ENCODE results near the gene PARD3B. TPM values are rescaled to one million over a fixed set of nuclear protein-coding genes. Genes with fewer than 3 reads are reported as not detected.

PARD3B gene
- total and polyA plus RNA-seq, 2 of the 4 experiments (the other 2 are of a cell fraction), result 3.3 to 15.6 TPM

- TF ChIP-seq USF2 (IDR thresholded peaks at IDR 0.05; ENCODE audit: low read depth, low read length) (no peak), MAZ (IDR thresholded peaks at IDR 0.05; ENCODE audit: borderline replicate concordance, low read depth, low read length) (no peak), RCOR1 (IDR thresholded peaks at IDR 0.05; ENCODE audit: insufficient replicate concordance, low read length) (no peak), BHLHE40 (IDR thresholded peaks at IDR 0.05; ENCODE audit: low read depth, low read length) (no peak), ELK1 (IDR thresholded peaks at IDR 0.05; ENCODE audit: borderline replicate concordance, low read depth, low read length) (no peak), CTCF (conservative IDR thresholded peaks at IDR 0.05; ENCODE audit: low read depth, low read length) (no peak), MXI1 (IDR thresholded peaks at IDR 0.05; ENCODE audit: borderline replicate concordance, low read depth, low read length) (no peak), FOS (IDR thresholded peaks at IDR 0.05; ENCODE audit: low read depth, low read length) (no peak), SMC3 (IDR thresholded peaks at IDR 0.05; ENCODE audit: low read depth, low read length) (no peak)
- dilution Hi-C loops (cut with HindIII; ENCODE audit: low sequenced_read_pairs, unreplicated experiment), result no loop called here
Observed at GRCh38 chr2:205119136-205119535, 573.9 kb downstream of the PARD3B start.

More at GRCh38 chr2:205119136-205119535, 573.9 kb downstream of the PARD3B start:
- Histone ChIP-seq H3K36me3 (ENCODE audit: control insufficient read depth, insufficient read depth, low read length) (peaks cover 2% of the 10 kb centered on the region), H2BK120ac (ENCODE audit: low read depth, low read length) (no peak overlapping the region), H4K8ac (ENCODE audit: low read depth in 2 of 2, low read length in 2 of 2) (no peak overlapping the region), H3K56ac (ENCODE audit: extremely low read depth, insufficient read depth, low read length) (no peak overlapping the region), H2BK15ac (ENCODE audit: low read depth, low read length) (no peak overlapping the region), H2AFZ (replicated peaks; ENCODE audit: low read length, poor library complexity) (no peak overlapping the region), H3K14ac (replicated peaks; ENCODE audit: low read depth, low read length) (no peak overlapping the region), H3K23ac (ENCODE audit: low read depth, low read length) (no peak overlapping the region), H3K9ac (ENCODE audit: low read depth, low read length) (no peak overlapping the region), H2BK5ac (ENCODE audit: low read depth, low read length, poor library complexity, severe bottlenecking) (no peak overlapping the region), H3K18ac (ENCODE audit: low read depth, low read length) (no peak overlapping the region), H4K5ac (ENCODE audit: low read depth, low read length) (no peak overlapping the region), H3K4ac (ENCODE audit: low read depth, low read length) (no peak overlapping the region), H3K27me3 (ENCODE audit: control insufficient read depth, insufficient read depth, low read length) (no peaks in the 10 kb centered on the region), H4K20me1 (ENCODE audit: insufficient read depth, low read length) (no peaks in the 10 kb centered on the region), H3K9me3 (ENCODE audit: control insufficient read depth, insufficient read depth, low read length) (no peaks in the 10 kb centered on the region), H4K91ac (ENCODE audit: insufficient read depth, low read depth, low read length) (no peak overlapping the region), H2AK9ac (replicated peaks; ENCODE audit: low read depth, low read length, poor library complexity) (no peak overlapping the region), H2AK5ac (ENCODE audit: low read depth, low read length) (no peak overlapping the region), H3K9me1 (ENCODE audit: insufficient read depth, low read length) (0 out of 2 replicates have a peak, but pooled peaks cover 5% of the 10 kb centered on the region), H3K4me1 (ENCODE audit: control insufficient read depth, insufficient read depth, low read length) (no peaks in the 10 kb centered on the region), H3K4me2 (ENCODE audit: low read depth, low read length) (no peak overlapping the region), H2BK20ac (ENCODE audit: low read depth, low read length) (no peak overlapping the region), H3K27ac (ENCODE audit: insufficient read depth, low read length) (no peak overlapping the region), H3K79me1 (ENCODE audit: low read depth in 1 of 2, low read length in 2 of 2) (no peaks in the 10 kb centered on the region), H3K4me3 (ENCODE audit: insufficient read depth, low read depth, low read length) (no peak overlapping the region)
- no TSS peak for BruUV-seq (replicated peaks)
- in situ Hi-C loops (cut with MboI; ENCODE audit: low sequenced_read_pairs) (no loop called here), intact Hi-C loops (cut with micrococcal nuclease) (no loop called here)
- WGBS, 2 experiments (ENCODE audit: extremely low coverage in 2 of 2, insufficient read length in 1 of 2), result no CpG with 5 or more reads among the region's 9 CpGs
- DNase-seq (no peak), ATAC-seq (ENCODE audit: low read depth) (no peak)
- ChIA-PET POLR2A (ENCODE audit: unreplicated experiment) (no interaction called here), CTCF (no interaction called here)
